ENCODE results near the gene LRMDA. TPM values are rescaled to one million over a fixed set of nuclear protein-coding genes. Genes with fewer than 3 reads are reported as not detected.

The LRMDA gene
- total and polyA plus RNA-seq, 2 of the 13 experiments (the other 11 are each of a cell fraction or from before 2014, with no cell fraction given), result 13.4 to 22.0 TPM

DNA sequence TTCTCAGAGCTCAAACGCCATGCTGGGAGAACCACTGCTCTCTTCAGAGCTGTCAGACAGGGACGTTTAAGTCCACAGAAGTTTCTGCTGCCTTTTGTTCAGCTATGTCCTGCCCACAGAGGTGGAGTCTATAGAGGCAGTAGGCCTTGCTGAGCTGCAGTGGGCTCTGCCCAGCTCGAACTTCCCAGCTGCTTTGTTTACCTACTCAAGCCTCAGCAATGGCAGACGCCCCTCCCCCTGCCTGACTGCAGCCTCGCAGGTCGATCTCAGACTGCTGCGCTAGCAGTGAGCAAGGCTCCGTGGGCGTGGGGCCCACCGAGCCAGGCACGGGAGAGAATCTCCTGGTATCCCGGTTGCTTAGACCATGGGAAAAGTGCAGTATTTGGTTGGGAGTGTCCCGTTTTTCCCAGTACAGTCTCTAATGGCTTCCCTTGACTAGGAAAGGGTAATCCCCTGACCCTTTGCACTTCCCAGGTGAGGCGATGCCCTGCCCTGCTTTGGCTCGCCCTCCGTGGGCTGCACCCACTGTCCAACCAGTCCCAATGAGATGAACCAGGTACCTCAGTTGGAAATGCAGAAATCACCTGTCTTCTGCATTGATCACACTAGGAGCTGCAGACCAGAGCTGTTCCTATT is 89.9 kb downstream of the LRMDA start (continued):
- peak; percentile 63; the same call in 1 of the 2 replicates for TF ChIP-seq ZNF644 (CRISPR knock-in tag; IDR thresholded peaks at IDR 0.05; ENCODE audit: low read depth)
- peak; percentile 67; the same call in 1 of the 2 replicates for TF ChIP-seq ZNF556 (CRISPR knock-in tag; IDR thresholded peaks at IDR 0.05; ENCODE audit: borderline replicate concordance)
- peak; percentile 36; the same call in 1 of the 2 replicates for TF ChIP-seq ZNF350 (CRISPR knock-in tag; IDR thresholded peaks at IDR 0.05; ENCODE audit: borderline replicate concordance, low read depth)
- TF ChIP-seq KDM2A (CRISPR knock-in tag; IDR thresholded peaks at IDR 0.05; ENCODE audit: borderline replicate concordance, low read depth), result peak; percentile 67; the same call in 1 of the 2 replicates
- TF ChIP-seq SALL1 (CRISPR knock-in tag; IDR thresholded peaks at IDR 0.05), result peak; percentile 87
- peak; percentile 87; the same call in 1 of the 2 replicates for TF ChIP-seq MTA1 (CRISPR knock-in tag; IDR thresholded peaks at IDR 0.05; ENCODE audit: borderline replicate concordance)
- TF ChIP-seq DMAP1 (CRISPR knock-in tag; IDR thresholded peaks at IDR 0.05), result peak; percentile 68; the same call in 1 of the 2 replicates
- TF ChIP-seq MIER2 (CRISPR knock-in tag; IDR thresholded peaks at IDR 0.05), result 0 out of 2 replicates have a peak, but pooled peaks have one; percentile 24
- TF ChIP-seq TEAD3 (CRISPR knock-in tag; optimal IDR thresholded peaks at IDR 0.05; ENCODE audit: borderline replicate concordance), result peak; percentile 61
- TF ChIP-seq, protein P1, sequence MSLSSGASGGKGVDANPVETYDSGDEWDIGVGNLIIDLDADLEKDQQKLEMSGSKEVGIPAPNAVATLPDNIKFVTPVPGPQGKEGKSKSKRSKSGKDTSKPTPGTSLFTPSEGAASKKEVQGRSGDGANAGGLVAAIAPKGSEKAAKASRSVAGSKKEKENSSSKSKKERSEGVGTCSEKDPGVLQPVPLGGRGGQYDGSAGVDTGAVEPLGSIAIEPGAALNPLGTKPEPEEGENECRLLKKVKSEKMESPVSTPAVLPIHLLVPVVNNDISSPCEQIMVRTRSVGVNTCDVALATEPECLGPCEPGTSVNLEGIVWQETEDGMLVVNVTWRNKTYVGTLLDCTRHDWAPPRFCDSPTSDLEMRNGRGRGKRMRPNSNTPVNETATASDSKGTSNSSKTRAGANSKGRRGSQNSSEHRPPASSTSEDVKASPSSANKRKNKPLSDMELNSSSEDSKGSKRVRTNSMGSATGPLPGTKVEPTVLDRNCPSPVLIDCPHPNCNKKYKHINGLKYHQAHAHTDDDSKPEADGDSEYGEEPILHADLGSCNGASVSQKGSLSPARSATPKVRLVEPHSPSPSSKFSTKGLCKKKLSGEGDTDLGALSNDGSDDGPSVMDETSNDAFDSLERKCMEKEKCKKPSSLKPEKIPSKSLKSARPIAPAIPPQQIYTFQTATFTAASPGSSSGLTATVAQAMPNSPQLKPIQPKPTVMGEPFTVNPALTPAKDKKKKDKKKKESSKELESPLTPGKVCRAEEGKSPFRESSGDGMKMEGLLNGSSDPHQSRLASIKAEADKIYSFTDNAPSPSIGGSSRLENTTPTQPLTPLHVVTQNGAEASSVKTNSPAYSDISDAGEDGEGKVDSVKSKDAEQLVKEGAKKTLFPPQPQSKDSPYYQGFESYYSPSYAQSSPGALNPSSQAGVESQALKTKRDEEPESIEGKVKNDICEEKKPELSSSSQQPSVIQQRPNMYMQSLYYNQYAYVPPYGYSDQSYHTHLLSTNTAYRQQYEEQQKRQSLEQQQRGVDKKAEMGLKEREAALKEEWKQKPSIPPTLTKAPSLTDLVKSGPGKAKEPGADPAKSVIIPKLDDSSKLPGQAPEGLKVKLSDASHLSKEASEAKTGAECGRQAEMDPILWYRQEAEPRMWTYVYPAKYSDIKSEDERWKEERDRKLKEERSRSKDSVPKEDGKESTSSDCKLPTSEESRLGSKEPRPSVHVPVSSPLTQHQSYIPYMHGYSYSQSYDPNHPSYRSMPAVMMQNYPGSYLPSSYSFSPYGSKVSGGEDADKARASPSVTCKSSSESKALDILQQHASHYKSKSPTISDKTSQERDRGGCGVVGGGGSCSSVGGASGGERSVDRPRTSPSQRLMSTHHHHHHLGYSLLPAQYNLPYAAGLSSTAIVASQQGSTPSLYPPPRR (CRISPR knock-in tag; IDR thresholded peaks at IDR 0.05; ENCODE audit: borderline replicate concordance), result peak; percentile 69; the same call in 1 of the 2 replicates
- peak; percentile 84 for TF ChIP-seq FOXC1 (CRISPR knock-in tag; IDR thresholded peaks at IDR 0.05; ENCODE audit: borderline replicate concordance)
- TF ChIP-seq ZKSCAN8 (CRISPR knock-in tag; IDR thresholded peaks at IDR 0.05; ENCODE audit: borderline replicate concordance), result 0 out of 2 replicates have a peak, but pooled peaks have one; percentile 41
- TF ChIP-seq, protein P2, sequence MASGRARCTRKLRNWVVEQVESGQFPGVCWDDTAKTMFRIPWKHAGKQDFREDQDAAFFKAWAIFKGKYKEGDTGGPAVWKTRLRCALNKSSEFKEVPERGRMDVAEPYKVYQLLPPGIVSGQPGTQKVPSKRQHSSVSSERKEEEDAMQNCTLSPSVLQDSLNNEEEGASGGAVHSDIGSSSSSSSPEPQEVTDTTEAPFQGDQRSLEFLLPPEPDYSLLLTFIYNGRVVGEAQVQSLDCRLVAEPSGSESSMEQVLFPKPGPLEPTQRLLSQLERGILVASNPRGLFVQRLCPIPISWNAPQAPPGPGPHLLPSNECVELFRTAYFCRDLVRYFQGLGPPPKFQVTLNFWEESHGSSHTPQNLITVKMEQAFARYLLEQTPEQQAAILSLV (CRISPR knock-in tag; IDR thresholded peaks at IDR 0.05; ENCODE audit: borderline replicate concordance), result peak; percentile 45; the same call in 1 of the 2 replicates
- TF ChIP-seq BCL6 (CRISPR knock-in tag; IDR thresholded peaks at IDR 0.05), result peak; percentile 20; the same call in 1 of the 2 replicates
- peak; percentile 73 for TF ChIP-seq TBX2 (CRISPR knock-in tag; IDR thresholded peaks at IDR 0.05; ENCODE audit: borderline replicate concordance)
- TF ChIP-seq, protein P3, sequence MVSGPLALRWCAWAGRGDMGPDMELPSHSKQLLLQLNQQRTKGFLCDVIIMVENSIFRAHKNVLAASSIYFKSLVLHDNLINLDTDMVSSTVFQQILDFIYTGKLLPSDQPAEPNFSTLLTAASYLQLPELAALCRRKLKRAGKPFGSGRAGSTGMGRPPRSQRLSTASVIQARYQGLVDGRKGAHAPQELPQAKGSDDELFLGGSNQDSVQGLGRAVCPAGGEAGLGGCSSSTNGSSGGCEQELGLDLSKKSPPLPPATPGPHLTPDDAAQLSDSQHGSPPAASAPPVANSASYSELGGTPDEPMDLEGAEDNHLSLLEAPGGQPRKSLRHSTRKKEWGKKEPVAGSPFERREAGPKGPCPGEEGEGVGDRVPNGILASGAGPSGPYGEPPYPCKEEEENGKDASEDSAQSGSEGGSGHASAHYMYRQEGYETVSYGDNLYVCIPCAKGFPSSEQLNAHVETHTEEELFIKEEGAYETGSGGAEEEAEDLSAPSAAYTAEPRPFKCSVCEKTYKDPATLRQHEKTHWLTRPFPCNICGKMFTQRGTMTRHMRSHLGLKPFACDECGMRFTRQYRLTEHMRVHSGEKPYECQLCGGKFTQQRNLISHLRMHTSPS (CRISPR knock-in tag; IDR thresholded peaks at IDR 0.05; ENCODE audit: low read depth), result peak; percentile 67; the same call in 1 of the 2 replicates
- TF ChIP-seq ONECUT2 (CRISPR knock-in tag; IDR thresholded peaks at IDR 0.05), result peak; percentile 60
- TF ChIP-seq ZNF292 (CRISPR knock-in tag; IDR thresholded peaks at IDR 0.05; ENCODE audit: borderline replicate concordance, low read depth), result peak; percentile 99
- TF ChIP-seq RXRB (CRISPR knock-in tag; IDR thresholded peaks at IDR 0.05; ENCODE audit: borderline replicate concordance), result peak; percentile 60
- peak in 1 of 2 experiments; percentile 57; a peak in 1 of 4 replicates for TF ChIP-seq KLF16 (CRISPR knock-in tag; IDR thresholded peaks at IDR 0.05)
- peak; percentile 78; the same call in 1 of the 2 replicates for TF ChIP-seq ZSCAN31 (CRISPR knock-in tag; IDR thresholded peaks at IDR 0.05; ENCODE audit: low read depth)
- 0 out of 2 replicates have a peak, but pooled peaks have one; percentile 50 for TF ChIP-seq SP4 (CRISPR knock-in tag; IDR thresholded peaks at IDR 0.05)

Measured in HepG2 (cell line).